Hepatocyte (in vitro differentiated cells): ENCODE measurements around the gene NEK4.

Experiments used
- CTCF ChIP-seq: fragments of 200-600 bp; sonication (generic); IDR thresholded peaks from 2 replicates; pipeline ENCODE4 v1.5.1; 2016; ENCODE audit warnings: antibody characterized with exemption, mild to moderate bottlenecking; ENCODE audit not compliant: poor library complexity
- EZH2 ChIP-seq: fragments of 200-600 bp; sonication (generic); IDR thresholded peaks from 2 replicates; pipeline ENCODE4 v1.6.1; 2016; ENCODE audit warnings: antibody characterized with exemption, mild to moderate bottlenecking, borderline replicate concordance

GRCh38 chr3:52696830-52697631 lies 73.7 kb downstream of the NEK4 start:
- TF ChIP-seq CTCF (no peak), EZH2 (no peak)
